ENCODE results near the gene SLCO1B3. TPM values are rescaled to one million over a fixed set of nuclear protein-coding genes. Genes with fewer than 3 reads are reported as not detected.
"Not testable (repeated sequence)": the region's sequence is repeated elsewhere in the genome, so short reads cannot be mapped to it uniquely, and the experiment has no call there.

SLCO1B3 gene
- total and polyA plus RNA-seq, 9 of the 15 experiments (the other 6 are each of a cell fraction or from before 2014, with no cell fraction given): not detected

GRCh38 chr12:20783796-20784357 lies 26.6 kb upstream of the SLCO1B3 start:
- H3K9ac ChIP-seq (ENCODE audit: insufficient read depth in 1 of 2, low read depth in 2 of 2, low read length in 2 of 2); H3K9me3 ChIP-seq (replicated peaks; ENCODE audit: control insufficient read depth, insufficient read depth, low read depth, low read length); H3K79me2 ChIP-seq (ENCODE audit: control insufficient read depth, insufficient read depth, low read length); H3K4me3 ChIP-seq; H2AFZ ChIP-seq (ENCODE audit: low read depth, low read length); DNase-seq (ENCODE audit: extremely low read depth in 1 of 4, low spot score in 3 of 4); H3K27ac ChIP-seq (ENCODE audit: extremely low read depth, low read depth, low read length); CTCF ChIA-PET (ENCODE audit: low intra/inter-chr PET ratio); H3K36me3 ChIP-seq (ENCODE audit: control insufficient read depth, insufficient read depth, low read length); ATAC-seq; FAIRE-seq; H4K20me1 ChIP-seq (replicated peaks; ENCODE audit: control insufficient read depth, insufficient read depth, low read length); H3K9me1 ChIP-seq (ENCODE audit: control insufficient read depth, insufficient read depth, low read length); POLR2A ChIA-PET; intact Hi-C loops (cut with micrococcal nuclease); H3K4me1 ChIP-seq (replicated peaks in 1 of 2; ENCODE audit: control insufficient read depth in 2 of 2, insufficient read depth in 2 of 2, low read length in 2 of 2); BruUV-seq (replicated peaks); H3K4me2 ChIP-seq (ENCODE audit: insufficient read depth, low read length); in situ Hi-C loops (cut with MboI); H3K27me3 ChIP-seq (ENCODE audit: control insufficient read depth in 2 of 2, insufficient read depth in 2 of 2, low read length in 2 of 2): not testable (repeated sequence)
- 0% methylated on average over 10 of the region's 13 CpGs for WGBS (ENCODE audit: insufficient coverage, low coverage, missing lambda C conversion rate)

- CTCF ChIA-PET (ENCODE audit: low intra/inter-chr PET ratio): no interaction called here
- H3K9ac ChIP-seq (ENCODE audit: insufficient read depth in 1 of 2, low read depth in 2 of 2, low read length in 2 of 2): no peak overlapping the region
- WGBS (ENCODE audit: insufficient coverage, low coverage, missing lambda C conversion rate): 0% methylated on average over 1 of the region's 1 CpG
Observed at GRCh38 chr12:20792971-20793370, 17.5 kb upstream of the SLCO1B3 start.

More at GRCh38 chr12:20792971-20793370, 17.5 kb upstream of the SLCO1B3 start:
- no peaks in the 10 kb centered on the region for H3K79me2 ChIP-seq (ENCODE audit: control insufficient read depth, insufficient read depth, low read length)
- POLR2A ChIA-PET: no interaction called here
- no peaks in the 10 kb centered on the region for H3K4me1 ChIP-seq (replicated peaks in 1 of 2; ENCODE audit: control insufficient read depth in 2 of 2, insufficient read depth in 2 of 2, low read length in 2 of 2)
- no peak overlapping the region for H3K27ac ChIP-seq (ENCODE audit: extremely low read depth, low read depth, low read length)
- no peak for DNase-seq (ENCODE audit: extremely low read depth in 1 of 4, low spot score in 3 of 4)
- no peak overlapping the region for H3K4me2 ChIP-seq (ENCODE audit: insufficient read depth, low read length)
- TF ChIP-seq HLTF (IDR thresholded peaks at IDR 0.05) (no peak), ZSCAN29 (IDR thresholded peaks at IDR 0.05) (no peak), NFATC3 (IDR thresholded peaks at IDR 0.05) (no peak), ZNF239 (CRISPR knock-in tag; IDR thresholded peaks at IDR 0.05) (no peak), ATF6 (CRISPR knock-in tag; IDR thresholded peaks at IDR 0.05) (no peak), HOXB6 (CRISPR knock-in tag; IDR thresholded peaks at IDR 0.05; ENCODE audit: borderline replicate concordance) (no peak), ESRRB (CRISPR knock-in tag; IDR thresholded peaks at IDR 0.05; ENCODE audit: borderline replicate concordance) (no peak), ATF1 (CRISPR knock-in tag; IDR thresholded peaks at IDR 0.05) (no peak), ATF1 (tag; IDR thresholded peaks at IDR 0.05) (no peak), NR2C1 (IDR thresholded peaks at IDR 0.05) (no peak), NR2C1 (tag; IDR thresholded peaks at IDR 0.05) (no peak), E2F5 (CRISPR knock-in tag; IDR thresholded peaks at IDR 0.05) (no peak), SMAD3 (CRISPR knock-in tag; conservative IDR thresholded peaks at IDR 0.05) (no peak), CSDE1 (IDR thresholded peaks at IDR 0.05) (no peak), HCFC1 (IDR thresholded peaks at IDR 0.05; ENCODE audit: low read depth, low read length) (no peak)
- no peaks in the 10 kb centered on the region for H3K9me1 ChIP-seq (ENCODE audit: control insufficient read depth, insufficient read depth, low read length)
- no peaks in the 10 kb centered on the region for H3K9me3 ChIP-seq (replicated peaks; ENCODE audit: control insufficient read depth, insufficient read depth, low read depth, low read length)
- no peak overlapping the region for H3K4me3 ChIP-seq
- FAIRE-seq: no peak
- in situ Hi-C loops (cut with MboI) (no loop called here), intact Hi-C loops (cut with micrococcal nuclease) (no loop called here)
- ATAC-seq: no peak
- BruUV-seq (replicated peaks): no TSS peak
- no peaks in the 10 kb centered on the region for H3K36me3 ChIP-seq (ENCODE audit: control insufficient read depth, insufficient read depth, low read length)
- no peak overlapping the region for H2AFZ ChIP-seq (ENCODE audit: low read depth, low read length)
- no peaks in the 10 kb centered on the region for H3K27me3 ChIP-seq (ENCODE audit: control insufficient read depth in 2 of 2, insufficient read depth in 2 of 2, low read length in 2 of 2)
- H4K20me1 ChIP-seq (replicated peaks; ENCODE audit: control insufficient read depth, insufficient read depth, low read length): no peaks in the 10 kb centered on the region
